ENCODE measurements around the gene NBEA. TPM values are rescaled to one million over a fixed set of nuclear protein-coding genes. Genes with fewer than 3 reads are reported as not detected.

The NBEA gene
- polyA plus RNA-seq, 1 donor = 13.1 TPM

DNA sequence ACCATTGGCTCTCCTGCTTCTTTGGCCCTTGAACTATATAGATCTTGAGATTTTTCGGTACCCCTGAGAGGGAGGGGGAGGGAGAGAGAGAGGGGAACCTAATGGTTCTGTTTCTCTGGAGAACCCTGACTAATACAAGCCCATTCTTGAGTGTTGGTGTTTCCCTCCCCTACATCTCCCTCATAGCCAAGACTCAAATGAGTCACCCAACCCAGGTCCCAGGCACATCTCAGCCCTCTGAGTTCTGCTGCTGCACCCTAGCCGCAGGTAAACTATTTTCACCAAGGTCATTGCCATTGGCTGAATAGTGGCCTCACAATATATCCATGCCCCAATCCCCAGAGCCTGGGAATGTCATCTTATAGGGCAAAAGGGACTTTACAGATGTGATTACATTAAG lies 760.2 kb downstream of the NBEA start:
- DNase-seq (ENCODE audit: low read depth) = no peak

DNA sequence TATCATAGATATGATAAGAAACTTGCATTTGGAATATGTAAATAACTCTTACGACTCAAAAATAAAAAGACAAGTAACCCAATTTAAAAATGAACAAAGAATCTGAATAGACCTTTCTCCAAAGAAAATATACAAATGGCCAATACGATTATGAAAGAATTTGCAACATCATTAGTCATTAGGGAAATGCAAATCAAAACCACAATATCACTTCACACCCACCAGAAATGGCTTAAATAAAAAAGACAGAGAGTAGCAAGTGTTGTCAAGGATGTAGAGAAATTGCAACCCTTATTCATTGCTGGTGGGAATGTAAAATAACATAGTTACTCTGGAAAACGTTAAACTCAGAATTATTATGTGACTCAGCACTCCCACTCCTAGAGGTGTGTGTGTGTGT lies 761.0 kb downstream of the NBEA start:
- no peak for DNase-seq (ENCODE audit: low read depth)

GRCh38 chr13:35704331-35704730 lies 762.3 kb downstream of the NBEA start:
- DNase-seq (ENCODE audit: low read depth) = no peak

DNA sequence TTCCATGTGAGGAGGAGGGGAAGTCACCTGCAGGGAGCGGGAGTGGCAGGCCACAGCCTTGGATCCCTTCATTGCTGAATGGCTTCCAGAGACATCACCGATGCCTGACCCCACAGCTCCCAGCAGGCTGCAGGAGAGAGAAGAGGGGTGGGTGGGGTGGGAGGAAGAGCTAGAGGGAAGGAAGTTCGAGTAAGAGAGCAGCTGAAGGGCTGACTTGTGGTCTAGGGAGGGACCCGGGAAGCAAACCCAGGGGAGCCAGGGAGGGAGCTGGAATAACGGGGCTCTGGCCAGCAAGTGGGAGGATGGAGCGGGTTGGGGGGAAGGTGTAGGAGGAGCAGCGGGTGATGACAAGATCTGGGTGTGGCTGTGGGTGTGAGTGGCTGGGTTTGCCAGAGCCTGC lies 764.2 kb downstream of the NBEA start:
- DNase-seq (ENCODE audit: low read depth) = no peak

GRCh38 chr13:35706721-35707120 lies 764.7 kb downstream of the NBEA start:
- no peak for DNase-seq (ENCODE audit: low read depth)

DNA sequence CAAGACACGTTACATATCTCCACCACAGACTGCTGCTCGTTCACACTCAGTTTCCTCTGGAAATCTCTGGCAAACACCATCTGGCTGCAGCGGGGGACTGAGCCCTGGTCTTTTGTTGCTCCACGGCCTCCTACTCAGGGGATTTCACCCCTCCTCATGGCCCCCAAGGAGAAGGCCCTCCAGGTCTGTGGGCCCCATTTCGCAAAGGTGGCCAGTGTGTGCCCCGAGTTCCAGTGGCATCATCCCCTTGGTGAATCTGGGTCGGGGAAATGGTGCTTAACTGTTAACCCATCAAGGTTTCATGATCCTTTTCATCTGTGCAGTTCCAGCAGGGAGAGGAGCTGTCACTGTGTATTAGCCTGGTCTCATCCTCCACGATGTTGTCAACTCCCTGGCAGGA lies 769.8 kb downstream of the NBEA start:
- DNase-seq (ENCODE audit: low read depth) = no peak

GRCh38 chr13:35712907-35713761 lies 771.1 kb downstream of the NBEA start:
- peak; percentile 80 for DNase-seq (ENCODE audit: low read depth)

GRCh38 chr13:35714121-35714520 lies 772.1 kb downstream of the NBEA start:
- DNase-seq (ENCODE audit: low read depth) = no peak

GRCh38 chr13:35714588-35715377 lies 772.7 kb downstream of the NBEA start:
- no peak for DNase-seq (ENCODE audit: low read depth)

DNA sequence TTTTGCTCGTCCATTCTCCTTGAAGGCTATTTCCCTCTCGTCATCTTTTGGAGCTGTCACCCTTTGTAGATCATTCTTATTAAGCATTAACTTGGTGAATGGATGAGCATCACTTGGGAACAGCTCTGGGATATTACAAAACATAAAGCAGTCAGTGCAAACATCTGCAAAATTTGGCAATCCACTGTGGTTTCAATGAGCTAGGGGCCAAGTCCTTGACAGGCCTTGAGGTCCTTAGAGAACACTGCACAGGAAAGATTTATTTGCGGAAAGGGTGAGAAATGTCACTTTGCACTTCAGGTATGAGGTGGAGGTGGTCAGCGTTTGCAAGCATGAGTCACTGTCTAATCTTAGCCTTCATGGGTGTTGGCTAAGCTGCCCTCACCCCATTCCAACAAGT lies 774.1 kb downstream of the NBEA start:
- peak; percentile 92 for DNase-seq (ENCODE audit: low read depth)

GRCh38 chr13:35716729-35717128 lies 774.7 kb downstream of the NBEA start:
- DNase-seq (ENCODE audit: low read depth) = no peak

- DNase-seq (ENCODE audit: low read depth) = no peak
Observed at GRCh38 chr13:35718084-35718483, 776.0 kb downstream of the NBEA start.

GRCh38 chr13:35720290-35720689 lies 778.2 kb downstream of the NBEA start:
- no peak for DNase-seq (ENCODE audit: low read depth)

DNA sequence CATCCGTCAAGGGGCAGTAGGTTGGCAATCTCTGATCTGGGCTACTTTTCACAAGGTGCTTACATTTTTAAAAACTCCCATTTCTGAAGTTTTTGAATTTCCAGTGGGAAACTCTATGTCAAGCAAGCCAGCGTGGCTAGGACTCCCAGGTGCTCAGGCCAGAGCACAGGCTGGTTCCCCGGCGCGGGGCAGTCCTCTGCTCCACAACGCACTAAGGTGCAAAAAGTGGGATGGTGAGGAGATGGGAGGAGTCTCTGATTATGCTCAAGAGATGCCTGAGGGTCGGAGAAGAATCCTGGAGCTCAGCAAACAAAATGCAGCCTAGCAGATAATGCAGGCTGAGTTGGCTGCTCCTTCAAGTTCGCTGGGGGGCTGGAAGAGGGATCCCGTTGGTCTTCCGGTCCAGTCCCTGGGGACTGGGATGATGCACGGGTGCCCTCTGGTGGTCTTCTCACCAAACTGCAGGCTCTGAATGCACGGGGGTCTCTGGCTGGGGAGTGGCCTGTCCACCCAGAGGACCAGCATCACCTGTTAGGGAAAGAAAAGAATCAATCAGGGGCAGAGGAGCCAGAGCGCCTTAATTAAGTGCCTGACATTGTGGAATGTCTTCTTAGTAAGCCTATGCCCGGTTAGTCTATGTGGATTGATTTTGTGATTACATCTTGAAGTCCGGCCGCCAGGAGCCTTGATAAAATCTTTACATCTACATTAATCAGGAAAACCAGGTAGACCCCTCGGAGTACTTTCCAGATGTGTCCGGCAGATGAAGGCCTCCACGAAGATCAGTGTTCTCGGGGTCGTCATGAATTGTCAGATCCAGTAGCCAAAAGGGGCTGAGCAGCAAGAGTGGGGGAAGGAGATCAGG lies 778.9 kb downstream of the NBEA start:
- DNase-seq (ENCODE audit: low read depth) = no peak

Data from forelimb muscle (tissue), 1 donor.